ENCODE measurements around the gene RASGRP2.

DNA sequence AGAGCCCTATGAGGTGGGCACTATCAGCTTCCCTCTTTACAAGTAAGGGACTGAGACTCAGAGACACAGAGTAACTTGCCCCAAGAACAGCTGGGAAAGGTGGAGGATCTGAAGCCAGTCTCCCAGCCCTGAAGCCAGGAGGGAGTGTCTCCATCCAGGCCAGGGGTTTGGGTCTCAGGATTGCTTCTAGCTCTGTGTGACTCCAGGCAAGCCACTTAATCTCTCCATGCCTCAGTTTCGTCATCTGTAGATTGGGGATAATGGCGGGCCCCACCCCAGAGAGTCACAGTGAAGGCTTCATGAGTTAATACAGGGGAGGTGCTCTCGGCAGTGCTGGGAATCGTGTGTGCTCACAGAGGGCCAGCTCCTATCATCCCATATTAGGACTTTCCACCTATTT, 48.5 kb upstream of the RASGRP2 start:
- no peak for TF ChIP-seq EZH2 (IDR thresholded peaks at IDR 0.05; ENCODE audit: low read length, unreplicated experiment)
- TF ChIP-seq, protein P1, sequence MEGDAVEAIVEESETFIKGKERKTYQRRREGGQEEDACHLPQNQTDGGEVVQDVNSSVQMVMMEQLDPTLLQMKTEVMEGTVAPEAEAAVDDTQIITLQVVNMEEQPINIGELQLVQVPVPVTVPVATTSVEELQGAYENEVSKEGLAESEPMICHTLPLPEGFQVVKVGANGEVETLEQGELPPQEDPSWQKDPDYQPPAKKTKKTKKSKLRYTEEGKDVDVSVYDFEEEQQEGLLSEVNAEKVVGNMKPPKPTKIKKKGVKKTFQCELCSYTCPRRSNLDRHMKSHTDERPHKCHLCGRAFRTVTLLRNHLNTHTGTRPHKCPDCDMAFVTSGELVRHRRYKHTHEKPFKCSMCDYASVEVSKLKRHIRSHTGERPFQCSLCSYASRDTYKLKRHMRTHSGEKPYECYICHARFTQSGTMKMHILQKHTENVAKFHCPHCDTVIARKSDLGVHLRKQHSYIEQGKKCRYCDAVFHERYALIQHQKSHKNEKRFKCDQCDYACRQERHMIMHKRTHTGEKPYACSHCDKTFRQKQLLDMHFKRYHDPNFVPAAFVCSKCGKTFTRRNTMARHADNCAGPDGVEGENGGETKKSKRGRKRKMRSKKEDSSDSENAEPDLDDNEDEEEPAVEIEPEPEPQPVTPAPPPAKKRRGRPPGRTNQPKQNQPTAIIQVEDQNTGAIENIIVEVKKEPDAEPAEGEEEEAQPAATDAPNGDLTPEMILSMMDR (conservative IDR thresholded peaks at IDR 0.05; ENCODE audit: low read depth, low read length): no peak

All from PC-3 (cell line).